Keratinocyte (primary cell): ENCODE measurements around the gene GATA2.

Source experiments
- EZH2 ChIP-seq: IDR thresholded peaks from one replicate; pipeline ENCODE4 v1.6.1; 2012; ENCODE audit warnings: inconsistent platforms, mild to moderate bottlenecking, low read length, moderate library complexity
- TF ChIP-seq, protein P1 (sequence below), 3 experiments: IDR thresholded peaks in 1 of 3; conservative IDR thresholded peaks in 1 of 3; optimal IDR thresholded peaks in 1 of 3; 2 replicates in 2 of 3; 3 replicates in 1 of 3; pipeline versions ENCODE3 to v1.5.1; 2011; ENCODE audit warnings: low read length in 3 of 3, mild to moderate bottlenecking in 3 of 3, moderate library complexity in 2 of 3, control low read depth in 1 of 3, inconsistent platforms in 1 of 3; ENCODE audit not compliant: insufficient read depth in 2 of 3; ENCODE audit errors: extremely low read depth in 1 of 3

DNA sequence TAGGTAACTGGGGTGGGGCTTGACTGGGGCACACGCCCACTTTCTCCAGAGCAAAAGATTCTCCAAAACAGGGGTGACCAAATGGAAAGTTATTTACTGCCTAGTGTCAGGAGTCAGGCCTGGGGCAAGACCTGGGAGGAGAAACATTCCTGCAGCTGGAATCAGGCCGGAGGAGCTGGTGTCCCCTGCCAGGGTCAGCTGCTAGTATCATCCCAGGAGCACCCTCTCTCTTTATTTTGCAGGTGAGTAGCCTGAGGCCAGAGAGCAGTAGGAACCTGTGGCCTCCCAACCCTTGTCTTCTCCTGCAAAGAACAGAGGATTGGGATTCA lies 59.2 kb downstream of the GATA2 start:
- TF ChIP-seq, protein P1, sequence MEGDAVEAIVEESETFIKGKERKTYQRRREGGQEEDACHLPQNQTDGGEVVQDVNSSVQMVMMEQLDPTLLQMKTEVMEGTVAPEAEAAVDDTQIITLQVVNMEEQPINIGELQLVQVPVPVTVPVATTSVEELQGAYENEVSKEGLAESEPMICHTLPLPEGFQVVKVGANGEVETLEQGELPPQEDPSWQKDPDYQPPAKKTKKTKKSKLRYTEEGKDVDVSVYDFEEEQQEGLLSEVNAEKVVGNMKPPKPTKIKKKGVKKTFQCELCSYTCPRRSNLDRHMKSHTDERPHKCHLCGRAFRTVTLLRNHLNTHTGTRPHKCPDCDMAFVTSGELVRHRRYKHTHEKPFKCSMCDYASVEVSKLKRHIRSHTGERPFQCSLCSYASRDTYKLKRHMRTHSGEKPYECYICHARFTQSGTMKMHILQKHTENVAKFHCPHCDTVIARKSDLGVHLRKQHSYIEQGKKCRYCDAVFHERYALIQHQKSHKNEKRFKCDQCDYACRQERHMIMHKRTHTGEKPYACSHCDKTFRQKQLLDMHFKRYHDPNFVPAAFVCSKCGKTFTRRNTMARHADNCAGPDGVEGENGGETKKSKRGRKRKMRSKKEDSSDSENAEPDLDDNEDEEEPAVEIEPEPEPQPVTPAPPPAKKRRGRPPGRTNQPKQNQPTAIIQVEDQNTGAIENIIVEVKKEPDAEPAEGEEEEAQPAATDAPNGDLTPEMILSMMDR (optimal IDR thresholded peaks at IDR 0.05 in 1 of 3, IDR thresholded peaks at IDR 0.05 in 1 of 3, conservative IDR thresholded peaks at IDR 0.05 in 1 of 3; ENCODE audit: extremely low read depth in 1 of 3, insufficient read depth in 2 of 3, low read length in 3 of 3) = no peak
- TF ChIP-seq EZH2 = no peak
